T-helper 1 cell treated with Interleukin-12 subunit alpha and Interleukin-12 subunit beta and Interleukin-4 antibody, amounts not matched to agents 30 μg/mL and 1 μg/mL, for 36 hours (primary cell): ENCODE data around the gene COL21A1.

Experiments used
- H3K27ac Mint-ChIP-seq: one replicate; pipeline ENCODE4 v1.8.0; 2021; ENCODE audit warnings: mild to moderate bottlenecking, mixed read lengths
- H3K27me3 Mint-ChIP-seq: one replicate; pipeline ENCODE4 v1.8.0; 2021; ENCODE audit warnings: low read depth, mixed read lengths
- H3K36me3 Mint-ChIP-seq: one replicate; pipeline ENCODE4 v1.8.0; 2021; ENCODE audit warnings: low read depth, mixed read lengths
- H3K4me1 Mint-ChIP-seq: one replicate; pipeline ENCODE4 v1.8.0; 2021; ENCODE audit warnings: low read depth, mixed read lengths
- H3K4me3 Mint-ChIP-seq: one replicate; pipeline ENCODE4 v1.8.0; 2021; ENCODE audit warnings: mild to moderate bottlenecking, moderate library complexity, mixed read lengths
- H3K9me3 Mint-ChIP-seq: one replicate; pipeline ENCODE4 v1.8.0; 2021; ENCODE audit warnings: mixed read lengths

COL21A1 gene

DNA sequence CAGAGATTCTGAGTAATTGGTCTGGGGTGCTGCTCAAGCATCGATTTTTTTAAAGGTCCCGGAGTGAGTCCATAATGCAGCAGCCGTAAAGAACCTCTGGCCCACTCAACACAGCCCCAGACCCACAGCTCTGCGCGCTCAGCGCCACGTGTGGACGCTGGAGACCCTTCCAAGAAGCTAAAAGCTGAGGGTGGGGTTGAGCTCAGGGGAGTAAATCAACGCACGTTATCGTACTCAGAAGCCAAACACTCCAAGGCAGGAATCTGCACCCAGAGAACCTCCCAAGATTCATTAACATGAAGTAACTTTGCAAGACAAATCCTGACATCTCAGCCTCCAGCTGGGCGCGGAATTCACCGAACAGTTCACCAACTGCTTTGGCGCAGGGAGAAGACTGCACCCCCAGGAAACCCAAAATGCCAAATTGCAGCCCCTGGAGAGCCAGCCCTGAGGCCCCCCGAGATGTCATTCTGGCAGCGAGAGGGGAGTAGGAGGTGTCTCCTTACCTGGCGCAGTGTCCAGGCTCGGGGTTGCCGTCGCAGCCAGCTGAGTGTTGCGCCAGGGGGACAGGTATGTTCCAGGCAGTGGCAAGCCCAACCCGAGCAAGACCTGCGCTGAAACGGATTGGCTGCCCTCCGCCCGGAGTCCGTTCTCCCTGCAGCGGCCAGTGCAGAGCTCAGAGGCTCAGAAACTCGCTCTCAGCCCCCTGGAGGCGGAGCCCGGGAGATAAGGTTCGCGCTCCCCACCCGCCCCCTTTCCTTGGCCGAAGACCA, at the start of gene COL21A1:
Gene COL21A1 (minus strand): TSS at position 700 of the 773 bp plus-strand sequence. CDS start 64,962 bp downstream, outside the sequence.
- no peak within 1 kb of the TSS for H3K4me3 Mint-ChIP-seq
- H3K27me3 Mint-ChIP-seq = peaks cover 3% of the 10 kb centered on the region
- H3K9me3 Mint-ChIP-seq = no peaks in the 10 kb centered on the region
- H3K4me1 Mint-ChIP-seq = no peaks in the 10 kb centered on the region
- no peak within 1 kb of the TSS for H3K27ac Mint-ChIP-seq
- H3K36me3 Mint-ChIP-seq = no peaks in the 10 kb centered on the region

DNA sequence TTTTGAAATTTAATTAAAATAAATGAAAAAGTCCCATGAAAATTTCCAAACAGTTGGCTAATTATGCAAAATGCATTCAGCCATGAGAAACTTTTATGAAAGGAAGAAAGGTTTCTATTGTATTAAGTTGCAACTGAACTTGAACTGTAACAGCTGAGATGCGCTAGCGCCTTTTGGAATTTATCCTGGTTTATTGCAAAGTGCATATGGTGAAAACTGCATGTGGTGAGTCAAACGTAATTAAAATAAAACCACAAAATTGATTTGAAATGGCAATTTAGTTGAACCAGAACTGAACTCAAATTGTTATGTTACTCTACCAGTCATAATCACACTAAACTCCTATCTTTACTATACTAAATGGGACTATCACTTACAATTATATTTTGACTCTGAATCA, 46.4 kb upstream of the COL21A1 start:
- Mint-ChIP-seq H3K27ac (no peak overlapping the region), H3K4me1 (no peaks in the 10 kb centered on the region), H3K9me3 (no peaks in the 10 kb centered on the region), H3K36me3 (no peaks in the 10 kb centered on the region), H3K4me3 (no peak overlapping the region), H3K27me3 (no peaks in the 10 kb centered on the region)

DNA sequence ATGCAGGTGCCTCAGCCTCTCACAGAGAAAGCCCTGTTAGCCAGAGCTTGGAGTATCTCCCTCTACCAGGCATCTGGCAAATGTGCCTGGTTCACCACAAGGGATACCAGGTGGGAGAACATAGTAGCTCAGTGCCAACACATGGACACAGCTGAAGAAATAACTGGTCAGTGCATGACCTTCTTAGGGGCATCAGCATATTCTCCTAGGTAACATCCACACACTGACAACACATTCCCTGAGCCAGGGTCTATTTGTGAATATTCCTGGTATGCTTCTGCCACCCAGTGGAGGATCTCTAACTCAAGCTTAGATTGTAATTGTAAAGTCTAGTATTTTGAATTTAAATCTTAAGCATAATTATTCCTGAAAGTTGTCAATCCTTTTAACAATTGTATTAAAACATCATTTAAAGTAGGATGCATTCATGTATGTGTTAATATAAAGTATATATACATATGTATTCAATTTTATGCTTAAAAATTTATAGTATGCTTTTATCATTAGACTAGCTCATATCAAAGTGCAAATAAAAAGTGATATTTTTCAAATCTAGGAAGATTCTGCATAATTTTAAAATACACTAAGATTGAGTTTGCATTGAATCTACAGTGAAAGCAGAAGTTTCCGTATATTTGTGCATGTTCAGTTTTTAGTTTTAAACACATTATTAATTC, 45.3 kb upstream of the COL21A1 start:
- H3K4me1 Mint-ChIP-seq = no peaks in the 10 kb centered on the region
- no peaks in the 10 kb centered on the region for H3K27me3 Mint-ChIP-seq
- H3K4me3 Mint-ChIP-seq = no peak overlapping the region
- no peak overlapping the region for H3K27ac Mint-ChIP-seq
- H3K9me3 Mint-ChIP-seq = no peaks in the 10 kb centered on the region
- H3K36me3 Mint-ChIP-seq = no peaks in the 10 kb centered on the region

DNA sequence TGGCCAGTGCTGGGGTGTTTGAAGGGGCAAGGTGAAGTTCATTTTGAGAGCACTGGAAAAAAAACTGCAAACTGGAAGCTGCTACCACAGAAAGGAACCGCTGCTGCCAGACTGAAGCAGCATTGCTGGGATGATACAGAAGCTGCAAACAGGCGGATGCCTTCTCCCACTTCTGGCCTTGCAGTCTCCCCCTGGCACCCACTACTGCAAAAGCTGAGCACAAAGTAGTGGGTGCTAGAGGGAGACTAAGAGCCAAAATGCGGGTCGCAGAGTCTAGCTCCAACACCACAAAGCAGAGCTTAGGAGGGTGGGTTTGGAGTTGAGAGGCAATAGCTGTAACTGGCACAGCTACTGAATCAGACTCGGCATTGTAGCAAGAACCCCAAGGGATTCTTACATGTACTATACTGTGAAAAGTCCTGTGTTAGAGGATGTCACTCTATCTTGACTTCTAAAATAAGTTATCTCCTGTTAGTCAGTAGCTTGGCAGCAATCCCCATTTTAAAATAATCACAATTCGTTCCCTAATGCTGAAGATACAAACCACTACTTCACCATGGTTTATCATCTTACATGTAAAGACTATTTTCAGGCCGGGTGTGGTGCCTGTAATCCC, 44.0 kb upstream of the COL21A1 start:
- no peaks in the 10 kb centered on the region for H3K4me1 Mint-ChIP-seq
- no peak overlapping the region for H3K27ac Mint-ChIP-seq
- no peaks in the 10 kb centered on the region for H3K27me3 Mint-ChIP-seq
- H3K36me3 Mint-ChIP-seq = no peaks in the 10 kb centered on the region
- H3K9me3 Mint-ChIP-seq = no peaks in the 10 kb centered on the region
- H3K4me3 Mint-ChIP-seq = no peak overlapping the region

DNA sequence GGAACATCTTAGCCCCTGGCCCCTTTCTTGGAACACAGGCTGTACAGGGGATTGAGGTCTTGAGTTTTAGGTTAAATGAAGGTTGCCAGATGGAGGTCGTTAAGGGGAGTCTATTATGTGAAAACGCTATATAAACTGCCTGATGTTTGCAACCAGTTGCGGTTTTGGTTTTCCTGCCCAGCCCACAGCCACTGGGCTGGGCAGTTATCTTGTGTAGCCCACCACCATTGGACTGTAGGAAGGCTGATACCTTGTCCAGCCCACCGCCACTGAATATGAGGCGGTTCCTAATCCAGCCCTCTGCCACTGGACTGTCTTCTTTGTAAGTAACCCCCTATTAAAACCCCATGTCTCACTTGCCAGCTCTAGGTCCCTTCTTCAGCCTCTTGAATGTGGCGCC, 42.3 kb upstream of the COL21A1 start:
- Mint-ChIP-seq H3K9me3 (no peaks in the 10 kb centered on the region), H3K27ac (no peak overlapping the region), H3K36me3 (no peaks in the 10 kb centered on the region), H3K4me1 (no peaks in the 10 kb centered on the region), H3K4me3 (no peak overlapping the region), H3K27me3 (no peaks in the 10 kb centered on the region)

DNA sequence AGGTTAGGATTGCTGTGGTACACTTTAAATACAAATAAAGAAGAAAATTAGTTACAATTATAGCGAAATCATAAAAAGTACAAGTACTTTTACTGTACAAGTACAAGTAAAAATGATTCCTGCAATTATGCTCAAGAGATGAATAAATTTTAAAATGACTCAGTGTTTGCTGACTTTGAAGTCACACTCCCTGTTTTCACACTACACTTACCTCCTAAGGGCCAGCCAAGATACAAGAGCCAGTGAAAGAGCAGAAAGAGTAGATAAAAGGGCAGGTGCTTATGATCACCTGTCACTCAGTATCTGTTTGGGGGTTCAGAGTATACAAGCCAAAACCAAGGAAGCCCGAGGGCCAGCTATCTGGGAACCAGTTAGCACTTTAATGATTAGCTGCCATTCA, 41.0 kb upstream of the COL21A1 start:
- H3K9me3 Mint-ChIP-seq = no peaks in the 10 kb centered on the region
- no peaks in the 10 kb centered on the region for H3K4me1 Mint-ChIP-seq
- no peaks in the 10 kb centered on the region for H3K27me3 Mint-ChIP-seq
- no peak overlapping the region for H3K27ac Mint-ChIP-seq
- H3K4me3 Mint-ChIP-seq = no peak overlapping the region
- no peaks in the 10 kb centered on the region for H3K36me3 Mint-ChIP-seq

DNA sequence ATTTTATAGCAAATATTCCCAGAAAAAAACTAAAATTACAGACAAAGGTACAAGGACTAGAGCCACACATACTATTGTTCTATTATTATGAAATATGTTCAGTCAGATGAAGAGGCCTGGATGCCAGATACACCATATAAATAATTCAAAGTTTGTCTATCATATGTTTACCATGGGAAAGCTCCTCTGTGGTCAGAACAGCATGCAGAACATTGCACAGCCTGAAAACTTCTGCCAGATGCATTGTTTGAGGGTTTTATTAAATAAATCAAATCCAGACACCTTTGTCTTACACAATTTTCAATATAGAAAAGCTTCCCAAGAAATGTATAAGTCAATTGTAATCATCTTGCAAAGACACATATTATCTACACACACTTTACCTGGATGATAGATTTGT, 35.0 kb upstream of the COL21A1 start:
- no peaks in the 10 kb centered on the region for H3K27me3 Mint-ChIP-seq
- H3K4me1 Mint-ChIP-seq = no peaks in the 10 kb centered on the region
- no peak overlapping the region for H3K4me3 Mint-ChIP-seq
- no peaks in the 10 kb centered on the region for H3K36me3 Mint-ChIP-seq
- no peak overlapping the region for H3K27ac Mint-ChIP-seq
- no peaks in the 10 kb centered on the region for H3K9me3 Mint-ChIP-seq

DNA sequence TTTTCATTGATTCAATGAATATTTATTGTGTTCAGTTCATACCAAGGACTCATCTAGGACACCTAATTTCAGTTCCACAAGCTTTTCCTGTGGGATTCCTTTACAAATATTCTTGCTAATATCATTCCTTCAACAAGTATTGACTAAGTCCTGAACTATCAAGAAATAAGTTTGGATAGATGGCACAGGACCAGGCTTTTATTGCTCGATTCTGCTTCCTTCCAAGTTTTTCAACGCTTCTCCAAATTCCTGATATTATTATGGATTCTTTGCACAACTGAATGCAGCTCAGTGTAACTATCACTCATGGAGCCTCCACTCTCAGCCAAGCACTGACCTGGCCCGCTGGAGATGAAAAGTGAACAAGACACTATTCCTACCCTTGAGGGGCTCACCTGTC, 32.7 kb upstream of the COL21A1 start:
- no peaks in the 10 kb centered on the region for H3K36me3 Mint-ChIP-seq
- no peaks in the 10 kb centered on the region for H3K4me1 Mint-ChIP-seq
- no peaks in the 10 kb centered on the region for H3K9me3 Mint-ChIP-seq
- no peak overlapping the region for H3K4me3 Mint-ChIP-seq
- H3K27ac Mint-ChIP-seq = no peak overlapping the region
- no peaks in the 10 kb centered on the region for H3K27me3 Mint-ChIP-seq

DNA sequence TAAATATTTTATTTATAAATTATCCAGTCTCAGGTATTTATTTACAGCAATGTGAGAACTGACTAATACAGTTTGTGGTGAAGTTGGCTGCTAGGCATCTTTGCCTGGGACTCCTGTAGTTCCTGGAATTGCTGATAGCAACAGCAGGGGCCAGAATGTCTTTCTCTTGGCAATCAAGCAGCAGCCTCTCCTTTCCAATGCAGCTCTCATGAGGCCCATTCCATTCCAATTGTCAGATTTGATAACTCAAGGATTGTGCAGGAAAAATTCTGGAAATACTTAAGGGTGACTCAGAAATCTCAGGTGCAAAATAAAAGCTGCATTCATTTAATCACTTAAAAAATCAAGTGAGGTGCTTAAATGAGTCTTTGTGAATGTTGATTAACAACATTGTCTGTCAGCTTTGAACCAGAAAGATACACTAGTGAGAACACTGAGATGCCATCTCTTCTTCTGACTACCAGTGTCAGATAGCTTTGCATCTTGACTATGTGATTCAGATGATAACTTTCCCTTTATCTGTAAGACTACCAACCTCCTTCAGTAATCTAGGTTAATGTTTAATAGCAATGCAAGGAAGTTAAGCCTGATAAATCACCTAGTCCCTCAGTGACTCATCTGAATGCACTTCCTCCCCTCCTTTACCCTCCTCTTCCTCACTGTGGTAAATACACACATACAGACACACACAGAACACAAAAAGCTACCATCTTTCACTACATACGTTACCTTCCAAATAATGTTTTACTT, 32.1 kb upstream of the COL21A1 start:
- H3K27ac Mint-ChIP-seq = no peak overlapping the region
- no peak overlapping the region for H3K4me3 Mint-ChIP-seq
- H3K4me1 Mint-ChIP-seq = no peaks in the 10 kb centered on the region
- H3K27me3 Mint-ChIP-seq = no peaks in the 10 kb centered on the region
- H3K9me3 Mint-ChIP-seq = no peaks in the 10 kb centered on the region
- no peaks in the 10 kb centered on the region for H3K36me3 Mint-ChIP-seq

DNA sequence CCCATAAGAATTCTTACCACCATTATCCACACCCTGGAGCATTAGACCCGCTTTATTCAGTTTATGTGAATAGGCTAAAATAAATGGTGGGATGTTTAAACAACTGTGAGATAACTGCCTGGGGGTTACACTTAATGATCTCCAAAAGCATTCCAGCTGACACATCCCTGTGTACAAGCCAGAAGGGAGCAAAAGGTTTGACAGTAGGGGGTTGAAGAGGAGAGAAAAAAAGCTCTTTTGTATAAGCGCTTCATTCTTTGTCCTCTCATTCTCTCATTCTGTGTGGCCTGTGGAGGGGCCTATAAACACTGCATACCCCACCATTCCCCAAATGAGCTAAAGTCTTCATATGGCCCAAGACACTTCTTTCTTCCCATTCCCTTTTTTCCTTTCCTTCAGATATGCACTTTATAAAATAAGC, 30.8 kb upstream of the COL21A1 start:
- Mint-ChIP-seq H3K9me3 (no peaks in the 10 kb centered on the region), H3K36me3 (no peaks in the 10 kb centered on the region), H3K27me3 (no peaks in the 10 kb centered on the region), H3K4me1 (no peaks in the 10 kb centered on the region), H3K4me3 (no peak overlapping the region), H3K27ac (no peak overlapping the region)

DNA sequence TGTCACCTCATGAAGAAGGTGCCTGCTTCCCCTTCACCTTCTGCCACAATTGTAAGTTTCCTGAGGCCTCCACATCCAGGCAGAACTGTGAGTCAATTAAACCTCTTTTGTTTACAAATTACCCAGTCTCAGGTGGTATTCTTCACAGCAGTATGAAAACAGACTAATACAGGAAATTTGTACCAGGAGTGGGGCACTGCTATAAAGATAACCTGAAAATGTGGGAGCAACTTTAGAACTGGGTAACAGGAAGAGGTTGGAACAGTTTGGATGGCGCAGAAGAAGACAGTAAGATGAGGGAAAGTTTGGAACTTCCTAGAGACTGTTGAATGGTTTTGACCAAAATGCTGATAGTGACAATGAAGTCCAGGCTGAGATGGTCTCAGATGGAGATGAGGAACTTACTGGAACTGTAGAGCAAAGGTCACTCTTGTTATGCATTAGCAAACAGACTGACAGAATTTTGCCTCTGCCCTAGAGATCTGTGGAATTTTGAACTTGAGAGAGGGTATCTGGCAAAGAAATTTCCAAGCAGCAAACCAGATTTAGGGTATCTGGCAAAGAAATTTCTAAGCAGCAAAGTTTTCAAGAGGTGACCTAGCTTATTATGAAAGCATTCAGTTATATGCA, 23.5 kb upstream of the COL21A1 start:
- H3K4me3 Mint-ChIP-seq = no peak overlapping the region
- H3K9me3 Mint-ChIP-seq = peaks cover 3% of the 10 kb centered on the region
- H3K4me1 Mint-ChIP-seq = no peaks in the 10 kb centered on the region
- H3K27me3 Mint-ChIP-seq = no peaks in the 10 kb centered on the region
- H3K27ac Mint-ChIP-seq = no peak overlapping the region
- H3K36me3 Mint-ChIP-seq = no peaks in the 10 kb centered on the region

DNA sequence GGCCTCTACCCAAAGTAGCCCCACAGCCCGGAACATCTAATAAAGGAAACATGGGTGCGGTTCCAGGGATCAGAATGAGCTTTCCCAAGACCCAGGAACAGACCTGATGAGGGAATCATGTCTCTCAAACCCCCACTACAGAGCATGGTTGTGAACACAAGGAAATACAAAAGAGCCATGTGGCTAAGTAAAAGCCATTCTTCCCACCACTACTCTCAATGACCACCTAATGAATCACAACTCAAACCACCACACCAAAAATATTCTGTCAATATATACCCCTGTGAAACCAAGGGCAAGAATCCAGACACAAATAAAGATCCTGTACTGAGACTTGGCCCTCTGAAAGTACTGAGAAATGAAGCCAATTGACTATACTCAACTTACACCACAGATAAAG, 20.9 kb upstream of the COL21A1 start:
- Mint-ChIP-seq H3K9me3 (peaks cover 3% of the 10 kb centered on the region), H3K4me3 (no peak overlapping the region), H3K27me3 (no peaks in the 10 kb centered on the region), H3K27ac (no peak overlapping the region), H3K36me3 (no peaks in the 10 kb centered on the region), H3K4me1 (no peaks in the 10 kb centered on the region)

DNA sequence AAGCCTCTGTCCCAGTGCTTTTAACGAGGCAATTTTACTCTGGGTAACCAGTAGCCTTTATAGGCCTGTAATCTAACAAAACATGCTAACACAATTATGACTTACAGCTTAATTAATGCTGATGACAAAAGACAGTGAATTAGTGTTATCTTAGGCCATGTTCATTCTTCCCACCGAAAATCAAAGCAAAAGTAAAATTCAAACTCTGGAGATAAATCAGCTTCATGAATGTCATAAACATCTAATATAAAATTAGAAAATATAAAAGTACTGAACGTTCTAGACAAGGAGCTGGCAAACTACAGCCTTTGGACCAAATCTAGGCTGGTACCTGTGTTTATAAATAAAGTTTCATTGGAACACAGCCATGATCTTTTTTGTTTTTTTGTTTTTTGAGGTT, 18.6 kb upstream of the COL21A1 start:
- no peaks in the 10 kb centered on the region for H3K27me3 Mint-ChIP-seq
- no peak overlapping the region for H3K4me3 Mint-ChIP-seq
- no peaks in the 10 kb centered on the region for H3K9me3 Mint-ChIP-seq
- no peaks in the 10 kb centered on the region for H3K36me3 Mint-ChIP-seq
- no peak overlapping the region for H3K27ac Mint-ChIP-seq
- no peaks in the 10 kb centered on the region for H3K4me1 Mint-ChIP-seq

DNA sequence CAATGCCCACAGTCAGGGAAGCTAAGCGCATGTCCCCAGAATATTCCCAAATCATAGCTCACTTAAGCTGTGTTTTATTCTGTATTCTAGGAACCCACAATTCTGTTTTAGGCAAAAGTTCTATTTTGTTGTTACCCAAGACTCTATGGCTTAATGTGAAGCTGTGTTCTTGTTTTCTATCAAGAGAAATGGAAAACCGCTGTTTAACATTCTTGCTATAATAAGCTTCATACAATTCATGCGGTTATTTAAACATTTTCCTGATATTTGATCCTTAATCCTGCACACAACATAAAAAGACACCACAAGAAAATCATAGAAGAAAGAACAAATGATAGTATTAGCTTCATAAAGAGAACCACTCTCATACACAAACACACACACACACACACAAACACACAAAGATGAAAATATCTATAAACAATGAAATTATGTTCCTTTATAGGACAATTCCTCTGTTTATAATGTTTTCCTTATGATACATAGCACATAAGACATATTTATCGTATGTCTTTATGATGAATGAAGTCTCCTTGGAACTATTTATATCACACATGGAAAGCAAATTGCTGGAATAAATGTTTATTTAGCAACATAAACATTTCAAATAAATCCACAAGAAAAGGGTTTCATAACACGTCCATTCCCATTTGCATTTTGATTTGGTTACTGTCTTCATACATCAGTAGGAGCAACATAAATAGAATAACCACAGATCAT, 16.4 kb upstream of the COL21A1 start:
- Mint-ChIP-seq H3K27me3 (no peaks in the 10 kb centered on the region), H3K36me3 (no peaks in the 10 kb centered on the region), H3K4me3 (no peak overlapping the region), H3K27ac (no peak overlapping the region), H3K4me1 (no peaks in the 10 kb centered on the region), H3K9me3 (no peaks in the 10 kb centered on the region)
